ENCODE results near the gene PROCA1.
A peak's percentile ranks its signal among the peaks of the same experiment; 100 is the strongest.

The PROCA1 gene, protein sequence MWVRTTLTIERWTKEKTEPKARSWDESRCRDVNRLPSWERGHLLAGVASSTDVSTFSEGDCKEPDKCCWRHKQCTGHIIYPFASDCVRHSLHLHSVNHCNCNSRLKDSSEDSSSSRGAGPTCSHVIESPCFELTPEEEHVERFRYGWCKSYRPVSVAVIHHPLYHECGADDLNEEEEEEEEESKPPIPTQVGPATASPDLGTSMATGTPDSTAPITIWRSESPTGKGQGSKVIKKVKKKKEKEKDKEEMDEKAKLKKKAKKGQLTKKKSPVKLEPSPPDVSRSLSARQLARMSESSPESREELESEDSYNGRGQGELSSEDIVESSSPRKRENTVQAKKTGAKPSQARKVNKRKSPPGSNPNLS

DNA sequence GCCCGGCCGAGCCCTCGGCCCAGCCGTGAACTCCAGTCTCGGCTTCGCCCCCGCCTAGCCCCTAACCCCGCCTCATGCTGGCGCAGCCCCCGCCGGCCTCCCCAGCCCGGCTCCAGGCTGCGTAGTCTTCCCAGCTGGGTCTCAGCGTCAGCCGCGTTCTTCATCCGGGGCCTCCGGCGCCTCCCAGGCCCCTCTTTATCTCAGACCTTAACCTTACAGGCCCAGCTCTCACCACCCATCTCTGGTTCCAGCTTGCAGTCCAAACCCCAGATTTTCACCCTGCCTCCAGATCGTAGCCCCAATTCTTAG, at the start of gene PROCA1:
Gene PROCA1, minus strand, starts transcription at position 166 of the 309 bp plus-strand sequence. CDS start 228 bp downstream, outside the sequence.
- no peak for DNase-seq (ENCODE audit: low spot score)

DNA sequence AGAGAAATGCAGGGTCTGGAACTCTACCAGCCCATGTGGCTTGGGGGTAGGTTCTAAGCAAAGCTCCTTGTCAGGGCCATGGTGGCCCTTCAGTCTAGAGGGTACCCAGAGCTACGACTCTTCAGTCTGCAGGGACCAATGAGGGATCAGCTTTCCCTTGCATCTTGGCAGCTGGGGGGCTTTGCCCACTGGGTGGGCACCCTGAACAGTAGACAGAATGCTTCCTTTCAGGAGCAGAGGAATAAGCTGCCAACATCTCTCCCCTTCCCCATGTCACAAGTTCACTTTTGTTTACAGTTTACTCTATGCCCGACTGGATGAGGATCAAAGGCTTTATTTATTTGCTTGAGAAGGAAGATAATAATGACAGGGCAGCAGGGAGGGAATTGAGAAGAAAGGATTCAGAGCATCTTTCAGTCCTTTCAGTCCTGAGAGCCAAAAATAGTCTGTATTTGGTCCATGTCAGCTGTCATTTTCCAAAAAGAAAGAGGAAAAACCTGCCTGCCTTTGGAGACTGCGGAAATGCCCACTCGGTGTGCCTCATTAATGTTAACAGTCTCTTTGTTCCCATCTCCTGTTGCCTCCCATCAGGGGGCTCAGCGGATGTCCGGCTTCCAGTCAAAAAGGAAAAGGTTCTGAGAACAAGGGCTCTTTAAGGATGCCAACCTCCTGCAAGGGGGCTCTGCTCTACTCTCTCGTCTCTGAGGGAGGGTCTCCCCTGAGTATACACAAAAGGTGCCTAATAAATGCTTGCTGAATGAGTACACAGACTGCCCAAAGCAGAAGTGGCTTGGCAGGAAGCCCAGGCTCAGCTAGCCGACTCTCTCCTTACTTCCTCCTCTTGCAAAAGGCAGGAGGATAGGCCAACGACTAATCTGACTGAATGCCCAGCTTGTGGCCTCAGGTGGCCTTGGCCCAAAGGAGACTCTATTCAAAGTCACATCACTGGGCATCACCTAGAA, 49.2 kb upstream of the PROCA1 start:
- DNase-seq (ENCODE audit: low spot score), result no peak

DNA sequence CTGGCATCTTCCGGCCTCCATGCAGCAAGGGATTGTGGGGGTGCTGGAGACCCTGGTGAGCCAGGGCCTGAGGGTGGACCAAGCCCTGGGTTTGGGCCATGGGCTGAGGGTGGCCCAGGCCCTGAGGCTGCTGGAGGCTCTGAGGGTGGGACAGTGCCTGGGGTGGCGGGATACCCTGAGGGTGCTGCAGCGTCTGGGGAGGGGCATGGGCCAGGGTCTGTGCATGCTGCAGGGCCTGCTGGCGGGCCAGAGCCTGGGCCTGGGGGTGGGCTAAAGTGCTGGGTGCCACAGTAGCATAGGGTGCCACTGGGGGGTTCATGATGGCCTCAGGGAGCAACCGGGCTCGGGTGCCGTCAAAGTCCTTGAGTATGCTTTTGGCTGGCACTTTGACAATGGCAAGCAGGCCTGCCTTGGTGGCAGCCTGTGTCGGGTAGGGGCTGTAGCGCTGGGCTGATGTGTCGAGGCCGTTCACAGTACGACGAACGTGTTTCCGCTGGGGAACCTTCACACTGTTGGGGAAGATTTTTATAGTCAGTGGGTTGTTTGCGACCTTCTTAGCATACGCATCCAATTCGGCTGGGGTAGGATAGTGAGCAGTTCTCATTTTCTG, 47.7 kb upstream of the PROCA1 start:
- no peak for DNase-seq (ENCODE audit: low spot score)

DNA sequence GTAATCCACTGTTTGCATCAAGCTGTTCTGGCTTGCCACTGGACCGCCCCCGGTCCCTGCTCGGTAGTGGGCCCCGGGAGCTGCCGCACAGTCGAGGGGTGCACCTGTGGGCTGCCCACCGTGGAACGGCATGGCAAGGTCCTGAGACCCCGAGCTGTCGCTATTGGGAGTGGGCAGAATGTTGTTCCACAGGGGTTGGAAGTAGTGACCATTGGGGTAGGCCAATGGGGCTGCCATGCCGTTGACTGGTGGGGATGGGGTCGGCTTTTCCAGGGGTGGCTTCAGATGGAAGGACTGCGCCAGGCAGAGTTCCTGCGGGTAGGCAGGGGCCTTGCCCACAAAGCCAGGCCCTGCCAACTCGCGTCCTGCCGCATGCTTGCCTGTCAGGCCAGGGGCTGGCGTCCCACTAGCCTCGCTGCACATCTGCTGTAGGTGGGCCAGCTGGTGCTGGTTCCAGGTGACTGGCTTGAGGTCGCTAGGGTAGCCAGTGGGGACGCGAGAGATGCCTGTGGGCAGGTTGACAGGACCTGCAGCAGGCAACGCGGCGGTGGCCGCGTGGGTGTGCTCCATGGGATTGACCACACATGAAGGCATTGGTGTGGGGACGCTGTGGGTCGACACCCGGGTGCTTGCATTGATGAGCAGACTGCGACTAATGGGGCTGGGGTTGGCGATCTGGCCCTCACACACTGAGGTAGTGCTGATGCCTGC, 46.9 kb upstream of the PROCA1 start:
- no peak for DNase-seq (ENCODE audit: low spot score)

DNA sequence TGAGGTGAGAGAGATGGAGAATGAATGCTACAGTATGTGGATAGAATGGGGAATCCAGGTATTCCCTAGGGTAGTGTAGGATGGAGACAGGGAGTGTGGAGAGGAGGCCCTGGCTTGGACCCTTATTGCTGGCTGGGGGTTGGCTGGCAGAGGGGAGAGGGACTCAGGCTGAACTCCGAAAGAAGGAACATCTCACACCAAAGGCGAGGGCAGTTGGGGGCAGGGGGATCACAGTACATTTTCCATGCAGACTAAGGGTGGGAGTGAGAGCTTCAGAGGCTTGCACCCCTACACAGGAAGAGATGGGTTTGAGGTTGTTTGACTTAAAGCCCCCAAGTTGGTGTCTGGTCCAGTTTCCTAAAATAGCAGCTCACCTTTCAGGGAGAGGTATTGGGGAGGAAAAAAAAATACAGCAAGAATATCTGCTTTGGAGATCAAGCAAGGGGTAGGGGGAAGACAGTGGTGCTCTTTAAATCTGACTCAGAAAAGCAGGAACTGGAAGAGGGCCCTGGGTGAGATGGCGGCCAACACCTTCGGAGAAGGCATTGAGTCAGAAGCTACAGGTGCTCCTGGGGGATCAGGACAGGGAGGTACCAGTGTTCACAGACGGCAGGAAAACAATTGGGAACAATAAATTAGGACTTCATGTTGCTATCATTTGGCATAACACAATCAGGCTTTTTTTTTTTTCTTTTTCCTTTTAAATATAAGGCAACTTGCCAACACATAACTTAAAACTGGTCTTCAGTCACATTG, 44.5 kb upstream of the PROCA1 start:
- DNase-seq (ENCODE audit: low spot score), result no peak

DNA sequence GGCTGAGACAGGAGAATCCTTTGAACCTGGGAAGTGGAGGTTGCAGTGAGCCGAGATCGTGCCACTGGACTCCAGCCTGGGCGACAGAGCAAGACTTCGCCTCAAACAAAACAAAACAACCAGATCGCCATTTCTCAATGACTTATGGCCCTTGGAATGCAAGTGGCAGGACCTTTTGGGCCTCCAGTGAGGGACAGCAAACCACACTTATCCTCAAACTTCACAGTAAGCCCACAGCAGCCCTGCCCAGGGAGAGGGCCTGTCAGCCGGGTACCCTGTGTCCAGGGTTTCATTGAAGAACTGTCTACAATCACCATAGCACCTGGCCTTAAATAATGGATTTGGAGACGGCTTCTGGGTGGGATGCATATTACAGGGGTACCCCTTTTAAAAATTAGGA, 43.8 kb upstream of the PROCA1 start:
- DNase-seq (ENCODE audit: low spot score), result no peak

DNA sequence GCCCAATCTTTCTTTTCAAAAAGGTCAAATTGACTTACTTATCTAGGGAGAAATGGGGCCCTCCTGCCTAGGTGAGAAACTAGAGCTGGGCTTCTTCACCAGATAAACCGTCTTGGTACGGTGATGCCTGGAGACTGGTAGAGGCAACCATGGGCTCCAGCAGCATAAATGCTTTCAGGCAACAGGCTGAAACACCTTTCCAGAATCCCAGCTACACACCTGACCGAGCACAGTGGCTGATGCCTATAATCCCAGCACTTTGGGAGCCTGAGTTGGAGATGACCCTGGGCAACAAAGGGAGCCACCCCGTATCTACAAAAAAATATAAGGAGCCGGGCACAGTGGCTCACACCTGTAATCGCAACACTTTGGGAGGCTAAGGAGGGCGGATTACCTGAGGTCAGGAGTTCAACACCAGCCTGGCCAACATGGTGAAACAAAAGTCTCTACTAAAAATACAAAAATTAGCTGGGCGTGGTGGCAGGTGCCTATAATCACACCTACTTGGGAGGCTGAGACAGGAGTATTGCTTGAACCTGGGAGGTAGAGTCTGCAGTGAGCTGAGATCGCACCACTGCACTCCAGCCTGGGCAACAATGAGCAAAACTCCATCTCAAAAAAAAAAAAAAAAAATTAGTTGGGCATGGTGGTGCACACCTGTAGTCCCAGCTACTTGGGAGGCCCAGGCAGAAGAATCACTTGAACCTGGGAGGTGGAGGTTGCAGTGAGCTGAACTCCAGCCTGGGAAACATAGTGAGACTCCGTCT, 40.1 kb upstream of the PROCA1 start:
- no peak for DNase-seq (ENCODE audit: low spot score)

DNA sequence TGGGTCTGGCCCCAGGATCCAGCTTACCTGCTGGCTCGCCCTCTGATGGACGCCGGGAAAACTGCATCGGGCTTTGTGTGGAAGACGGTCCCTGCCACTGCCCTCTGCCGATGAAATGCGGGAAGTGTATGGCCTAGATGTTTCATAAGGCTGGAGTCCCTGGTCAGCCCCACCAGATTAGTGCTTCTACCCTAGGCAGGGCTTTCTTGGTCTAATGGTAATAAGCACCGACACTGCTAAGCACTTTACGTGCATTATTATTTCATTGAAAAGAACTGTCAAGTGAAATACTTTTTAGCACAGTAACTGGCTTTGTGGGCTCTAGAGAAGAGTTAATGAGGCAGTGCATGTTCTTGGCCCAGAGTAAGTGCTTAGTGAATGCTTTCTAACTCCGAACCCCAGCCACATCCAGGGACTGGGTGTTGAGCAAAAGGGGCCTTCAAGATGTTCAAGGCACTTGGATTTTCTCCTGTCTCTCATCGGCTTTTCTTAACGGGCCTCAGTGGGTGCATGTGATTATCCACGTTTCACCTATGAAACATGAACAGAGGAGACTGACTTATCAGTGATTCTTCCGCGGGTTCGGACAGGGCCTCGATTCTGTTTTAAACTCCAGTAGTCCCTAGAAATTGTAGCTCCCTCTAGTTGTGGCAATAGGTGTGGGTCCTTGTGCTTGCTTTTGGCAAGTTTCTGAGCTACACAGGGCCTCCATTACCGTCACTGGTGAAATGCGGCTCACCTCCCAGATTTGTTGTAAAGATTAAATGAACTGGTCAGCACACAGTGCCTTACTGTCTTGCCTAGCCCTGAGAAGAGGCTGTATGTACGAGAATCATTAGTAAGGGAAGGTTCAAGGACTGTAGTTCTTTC, 38.7 kb upstream of the PROCA1 start:
- peak; percentile 91 for DNase-seq (ENCODE audit: low spot score)

DNA sequence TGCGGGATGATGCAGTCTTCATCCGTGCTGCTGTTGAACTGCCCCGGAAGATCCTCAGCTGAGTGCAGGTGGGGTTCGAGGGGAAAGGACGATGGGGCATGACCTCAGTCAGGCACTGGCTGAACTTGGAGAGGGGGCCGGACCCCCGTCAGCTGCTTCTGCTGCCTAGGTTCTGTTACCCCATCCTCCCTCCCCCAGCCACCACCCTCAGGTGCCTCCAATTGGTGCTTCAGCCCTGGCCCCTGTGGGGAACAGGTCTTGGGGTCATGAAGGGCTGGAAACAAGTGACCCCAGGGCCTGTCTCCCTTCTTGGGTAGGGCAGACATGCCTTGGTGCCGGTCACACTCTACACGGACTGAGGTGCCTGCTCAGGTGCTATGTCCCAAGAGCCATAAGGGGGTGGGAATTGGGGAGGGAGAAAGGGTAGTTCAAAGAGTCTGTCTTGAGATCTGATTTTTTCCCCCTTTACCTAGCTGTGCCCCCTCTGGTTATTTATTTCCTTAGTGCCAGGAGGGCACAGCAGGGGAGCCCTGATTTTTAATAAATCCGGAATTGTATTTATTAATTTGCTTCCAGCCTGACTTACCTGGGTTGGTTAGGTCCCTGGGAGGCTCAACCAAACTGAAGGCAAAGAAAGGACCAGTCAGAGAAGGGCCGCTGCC, 38.0 kb upstream of the PROCA1 start:
- DNase-seq (ENCODE audit: low spot score), result no peak

DNA sequence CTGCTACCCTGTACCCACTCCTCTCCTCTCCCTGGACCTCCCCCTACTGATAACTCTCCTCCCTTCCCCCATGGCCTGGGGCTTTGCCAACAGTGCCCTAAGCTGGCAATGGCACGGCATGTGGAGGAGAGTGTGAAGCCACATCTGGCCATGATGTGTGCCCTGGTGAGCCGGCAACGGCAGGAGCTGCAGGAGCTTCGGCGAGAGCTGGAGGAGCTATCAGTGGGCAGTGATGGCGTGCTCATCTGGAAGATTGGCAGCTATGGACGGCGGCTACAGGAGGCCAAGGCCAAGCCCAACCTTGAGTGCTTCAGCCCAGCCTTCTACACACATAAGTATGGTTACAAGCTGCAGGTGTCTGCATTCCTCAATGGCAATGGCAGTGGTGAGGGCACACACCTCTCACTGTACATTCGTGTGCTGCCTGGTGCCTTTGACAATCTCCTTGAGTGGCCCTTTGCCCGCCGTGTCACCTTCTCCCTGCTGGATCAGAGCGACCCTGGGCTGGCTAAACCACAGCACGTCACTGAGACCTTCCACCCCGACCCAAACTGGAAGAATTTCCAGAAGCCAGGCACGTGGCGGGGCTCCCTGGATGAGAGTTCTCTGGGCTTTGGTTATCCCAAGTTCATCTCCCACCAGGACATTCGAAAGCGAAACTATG, 37.3 kb upstream of the PROCA1 start:
- DNase-seq (ENCODE audit: low spot score), result no peak

DNA sequence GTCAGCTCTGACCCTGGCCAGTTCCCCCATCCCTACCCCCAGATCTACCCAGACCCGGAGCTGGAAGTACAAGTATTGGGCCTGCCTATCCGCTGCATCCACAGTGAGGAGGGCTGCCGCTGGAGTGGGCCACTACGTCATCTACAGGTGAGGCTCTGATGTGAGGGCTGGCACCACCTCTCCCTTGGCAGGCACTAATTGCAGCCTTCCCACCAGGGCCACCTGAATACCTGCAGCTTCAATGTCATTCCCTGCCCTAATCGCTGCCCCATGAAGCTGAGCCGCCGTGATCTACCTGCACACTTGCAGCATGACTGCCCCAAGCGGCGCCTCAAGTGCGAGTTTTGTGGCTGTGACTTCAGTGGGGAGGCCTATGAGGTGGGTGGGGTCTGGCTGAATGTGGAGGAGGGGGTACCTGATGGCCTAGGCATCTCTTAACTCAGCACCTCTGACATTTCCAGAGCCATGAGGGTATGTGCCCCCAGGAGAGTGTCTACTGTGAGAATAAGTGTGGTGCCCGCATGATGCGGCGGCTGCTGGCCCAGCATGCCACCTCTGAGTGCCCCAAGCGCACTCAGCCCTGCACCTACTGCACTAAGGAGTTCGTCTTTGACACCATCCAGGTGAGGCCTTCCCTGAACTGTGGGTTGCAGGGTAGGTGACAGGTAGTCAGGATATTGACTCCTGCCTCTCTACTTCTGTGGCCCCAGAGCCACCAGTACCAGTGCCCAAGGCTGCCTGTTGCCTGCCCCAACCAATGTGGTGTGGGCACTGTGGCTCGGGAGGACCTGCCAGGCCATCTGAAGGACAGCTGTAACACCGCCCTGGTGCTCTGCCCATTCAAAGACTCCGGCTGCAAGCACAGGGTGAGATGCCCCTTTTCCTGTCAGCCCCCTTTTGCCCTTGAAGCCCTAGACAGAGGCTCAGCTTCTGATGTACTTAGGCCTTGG, 36.4 kb upstream of the PROCA1 start:
- DNase-seq (ENCODE audit: low spot score), result no peak

DNA sequence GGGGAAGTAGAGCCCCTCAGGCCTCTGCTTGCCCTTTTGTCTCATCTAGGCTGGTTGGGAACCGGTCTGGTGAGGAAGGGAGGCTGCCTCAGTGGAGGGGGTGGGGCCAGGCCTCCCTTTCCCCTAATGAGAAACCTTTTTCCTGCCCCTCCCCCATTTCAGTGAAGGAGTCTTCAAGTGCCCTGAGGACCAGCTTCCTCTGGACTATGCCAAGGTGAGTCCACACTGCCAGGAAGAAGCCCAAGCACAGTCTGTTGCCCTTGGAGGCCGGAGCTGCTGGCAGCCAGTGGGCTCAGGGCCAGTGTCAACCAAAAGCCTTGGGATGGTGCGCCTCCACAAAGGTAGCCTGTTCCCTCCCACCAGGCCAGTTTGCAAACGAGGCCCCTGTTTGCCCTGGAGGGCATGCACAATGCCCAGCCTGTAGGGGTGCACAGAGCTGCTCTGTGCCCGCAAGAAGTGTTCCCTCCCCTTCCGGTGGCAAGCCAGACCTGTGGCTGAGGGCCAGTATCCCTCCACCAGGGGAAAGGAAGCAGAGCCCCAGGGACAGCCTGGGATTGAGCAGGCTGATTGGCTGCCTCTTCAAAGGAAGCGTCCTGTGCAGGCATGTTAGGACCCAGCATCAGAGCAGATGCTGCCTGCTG, 35.5 kb upstream of the PROCA1 start:
- DNase-seq (ENCODE audit: low spot score), result no peak

DNA sequence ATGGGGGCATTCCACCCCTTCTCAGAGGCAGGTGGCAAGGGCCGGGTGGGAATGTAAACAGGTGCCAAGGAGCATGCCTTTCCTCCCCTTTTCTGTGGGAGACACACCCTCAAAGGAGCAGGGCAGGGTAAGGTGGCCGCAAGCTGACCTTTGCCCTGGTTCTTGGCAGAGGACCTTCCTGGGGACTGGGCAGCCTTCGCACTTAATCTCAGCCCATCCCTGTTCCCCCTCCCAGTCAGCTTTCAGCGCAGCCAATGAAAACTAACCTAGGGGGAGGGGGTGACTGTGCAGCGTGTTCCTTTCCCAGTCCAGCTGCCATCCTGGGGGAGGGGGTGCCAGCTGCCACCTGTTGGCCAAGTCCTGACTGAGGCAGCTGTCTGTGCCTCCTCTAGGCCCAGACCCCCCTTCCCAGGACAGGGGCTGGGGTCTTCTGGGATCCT, 34.9 kb upstream of the PROCA1 start:
- no peak for DNase-seq (ENCODE audit: low spot score)

DNA sequence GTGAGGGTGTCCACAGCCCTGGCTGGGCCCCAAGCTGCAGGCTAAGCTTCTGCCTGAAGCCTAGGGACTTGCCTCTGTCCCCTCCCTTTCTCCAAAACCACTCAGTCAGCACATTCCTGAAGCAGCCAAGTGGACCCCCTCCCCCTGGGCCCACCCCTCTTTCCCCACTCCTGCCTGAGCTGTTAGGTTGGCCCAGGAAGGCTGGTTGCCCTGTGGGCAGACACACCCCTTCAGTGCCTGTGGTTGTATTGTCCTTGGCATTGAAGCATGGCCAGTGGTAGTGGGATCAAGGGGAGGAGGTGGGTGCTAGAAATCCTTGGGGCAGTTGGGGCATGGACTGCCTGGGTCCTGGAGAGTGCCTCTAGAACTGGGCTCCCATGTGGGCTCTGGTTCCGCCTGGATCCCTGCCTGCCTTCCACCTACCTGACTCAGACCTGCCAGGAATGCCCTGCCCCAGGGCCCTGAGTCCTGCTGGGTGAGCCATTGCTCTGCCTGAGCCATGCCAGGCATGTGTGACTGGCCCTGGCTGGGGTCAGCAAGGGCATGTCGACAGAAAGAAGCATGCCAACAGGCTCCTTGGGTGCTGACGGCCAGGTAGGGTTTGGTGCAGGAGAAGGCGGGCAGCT, 34.2 kb upstream of the PROCA1 start:
- DNase-seq (ENCODE audit: low spot score), result no peak

DNA sequence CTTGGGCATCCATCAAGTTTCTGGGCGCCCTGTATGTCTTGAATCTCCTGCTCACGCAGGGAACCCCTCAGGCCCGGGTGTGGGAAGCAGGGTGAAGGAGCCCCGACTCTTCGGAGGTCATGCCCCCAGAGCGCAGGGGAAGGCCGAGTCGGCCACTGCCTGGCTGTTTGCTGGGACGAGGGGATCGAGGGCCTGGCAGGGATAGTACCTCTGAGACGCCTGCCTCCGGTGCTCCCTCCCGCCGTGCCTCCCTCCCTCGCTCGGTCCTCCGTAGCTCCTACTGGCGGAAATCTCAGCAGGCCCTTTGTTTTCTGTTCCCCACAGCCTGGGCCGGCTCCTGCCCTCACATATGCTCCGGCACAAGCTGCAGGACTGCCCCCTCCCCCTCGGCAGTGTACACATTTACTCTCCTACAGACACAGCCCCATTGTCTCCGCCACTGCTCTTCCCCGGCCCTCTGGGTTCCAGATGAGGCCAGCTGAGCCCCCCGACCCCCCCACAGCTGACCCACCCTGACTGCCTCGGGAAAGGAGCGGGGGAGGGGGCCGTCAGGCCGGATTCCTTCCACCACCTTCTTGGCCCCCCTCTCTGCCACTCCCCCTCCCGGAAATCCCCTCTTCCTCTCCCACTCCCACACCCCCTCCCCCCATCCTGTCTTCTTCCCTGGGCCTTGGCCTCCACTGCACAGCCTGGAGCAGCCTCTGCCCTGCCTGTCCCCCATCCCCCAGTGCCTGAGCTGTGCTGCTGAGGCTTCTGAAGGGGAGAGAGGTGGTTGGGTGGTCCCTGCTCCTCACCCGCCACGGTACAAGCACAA, 33.5 kb upstream of the PROCA1 start:
- DNase-seq (ENCODE audit: low spot score), result no peak

All from CD4-positive, alpha-beta T cell treated with Interleukin-2 at 100 ng/mL for 4 hours (primary cell).